Nucleus accumbens (tissue), 56 donors: ENCODE data around the gene CTNNBL1.

Experiments used
- DNase-seq, 56 donors: peaks; one replicate each; lab custom pipeline; 2025; lab: John Stamatoyannopoulos, UW

CTNNBL1 gene

DNA sequence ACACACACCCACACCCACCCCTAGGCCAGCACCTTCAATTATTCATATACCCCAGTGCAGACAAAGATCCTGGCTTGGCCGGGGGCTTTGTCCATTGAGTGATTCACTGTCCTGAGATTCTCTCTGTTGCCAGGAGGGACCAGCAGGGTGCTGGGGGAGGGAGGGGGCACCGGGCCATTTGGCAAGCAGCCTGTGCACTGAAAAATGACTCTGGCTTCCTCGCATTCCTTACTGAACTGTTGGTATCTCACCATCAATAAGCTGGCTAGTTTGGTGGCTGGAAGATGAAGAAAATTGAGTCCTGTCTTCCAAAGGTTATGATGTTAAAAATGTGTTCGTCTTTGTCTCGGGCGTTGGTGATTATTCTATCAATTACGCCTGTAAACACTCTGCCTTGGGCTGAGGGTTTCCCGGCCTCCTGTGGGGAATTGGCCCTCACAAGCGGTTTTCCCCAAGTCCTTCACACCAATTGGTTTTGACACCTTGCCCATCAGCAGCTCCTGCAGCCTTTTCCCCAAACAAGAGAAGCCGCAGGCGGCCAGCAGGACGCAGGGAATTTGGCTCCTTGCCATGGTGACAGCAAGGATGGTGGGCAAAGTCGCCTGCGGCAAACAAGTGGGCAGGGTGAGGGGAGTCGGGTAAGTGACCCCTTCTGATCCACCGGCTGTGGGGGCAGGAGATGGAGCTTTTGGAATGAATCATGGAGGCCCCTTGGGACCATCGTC lies 214.0 kb downstream of the CTNNBL1 start:
- DNase-seq: peak in 2 of 56 donors; percentile 24 to 37

DNA sequence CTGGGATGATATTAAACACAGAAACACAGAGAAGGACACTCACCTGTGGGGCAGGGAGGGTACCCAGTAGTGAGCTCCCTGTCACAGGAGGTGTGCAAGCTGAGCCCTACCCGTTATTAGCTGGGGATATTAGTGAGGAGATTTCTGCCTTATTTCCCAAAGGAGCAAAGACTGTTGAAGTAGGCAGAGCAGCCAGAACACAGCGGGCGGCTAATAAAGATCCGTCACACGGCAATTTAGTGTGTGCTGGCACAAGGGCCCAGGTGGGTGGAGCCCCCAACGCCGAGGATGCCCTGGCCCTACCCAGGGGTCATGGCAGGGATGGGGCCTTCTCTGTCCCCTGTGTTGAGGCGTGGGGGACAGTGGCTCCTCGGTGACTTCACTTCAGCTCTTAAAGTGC lies 217.4 kb downstream of the CTNNBL1 start:
- no peak for DNase-seq

DNA sequence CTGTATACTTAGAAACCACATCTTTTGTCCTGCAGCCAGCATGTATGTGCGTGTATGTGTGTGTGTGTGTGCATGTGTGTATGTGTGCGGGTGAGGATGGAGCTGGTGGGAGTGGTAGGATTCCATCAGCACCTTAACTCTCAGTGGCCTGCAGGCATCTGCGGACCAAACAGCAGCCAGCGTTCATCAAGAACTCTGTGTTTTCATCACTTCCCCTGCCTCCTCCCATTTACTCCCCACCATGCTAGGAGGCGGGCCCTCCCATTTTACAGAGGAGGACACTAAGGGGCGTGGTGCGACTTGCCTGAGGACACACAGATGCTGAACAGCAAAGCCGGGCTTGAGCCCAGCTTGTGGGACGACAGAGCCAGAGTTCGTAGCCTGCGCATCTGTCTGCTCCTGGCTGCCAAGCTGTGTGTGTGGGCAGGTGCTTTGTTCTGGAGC lies 218.0 kb downstream of the CTNNBL1 start:
- DNase-seq: peak in 1 of 56 donors; percentile 16

DNA sequence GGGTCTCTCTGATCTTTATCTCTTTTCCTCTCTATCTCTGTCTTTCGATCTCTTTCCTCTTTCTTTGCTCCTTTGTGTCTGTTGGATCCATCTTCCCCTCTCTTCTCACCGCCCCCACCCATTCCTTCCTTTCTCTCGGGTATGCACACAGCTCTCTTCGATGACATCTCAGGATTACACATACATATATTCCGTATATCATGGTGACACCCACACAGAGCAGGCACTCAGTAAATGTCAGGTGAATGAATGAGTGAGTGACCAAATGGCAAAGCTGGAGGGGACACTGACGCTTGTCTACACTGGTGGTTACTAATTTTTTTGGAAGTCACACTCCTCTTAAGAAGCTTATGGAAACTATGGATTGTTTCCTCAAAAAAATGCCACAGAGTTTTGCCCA lies 219.0 kb downstream of the CTNNBL1 start:
- DNase-seq: no peak

DNA sequence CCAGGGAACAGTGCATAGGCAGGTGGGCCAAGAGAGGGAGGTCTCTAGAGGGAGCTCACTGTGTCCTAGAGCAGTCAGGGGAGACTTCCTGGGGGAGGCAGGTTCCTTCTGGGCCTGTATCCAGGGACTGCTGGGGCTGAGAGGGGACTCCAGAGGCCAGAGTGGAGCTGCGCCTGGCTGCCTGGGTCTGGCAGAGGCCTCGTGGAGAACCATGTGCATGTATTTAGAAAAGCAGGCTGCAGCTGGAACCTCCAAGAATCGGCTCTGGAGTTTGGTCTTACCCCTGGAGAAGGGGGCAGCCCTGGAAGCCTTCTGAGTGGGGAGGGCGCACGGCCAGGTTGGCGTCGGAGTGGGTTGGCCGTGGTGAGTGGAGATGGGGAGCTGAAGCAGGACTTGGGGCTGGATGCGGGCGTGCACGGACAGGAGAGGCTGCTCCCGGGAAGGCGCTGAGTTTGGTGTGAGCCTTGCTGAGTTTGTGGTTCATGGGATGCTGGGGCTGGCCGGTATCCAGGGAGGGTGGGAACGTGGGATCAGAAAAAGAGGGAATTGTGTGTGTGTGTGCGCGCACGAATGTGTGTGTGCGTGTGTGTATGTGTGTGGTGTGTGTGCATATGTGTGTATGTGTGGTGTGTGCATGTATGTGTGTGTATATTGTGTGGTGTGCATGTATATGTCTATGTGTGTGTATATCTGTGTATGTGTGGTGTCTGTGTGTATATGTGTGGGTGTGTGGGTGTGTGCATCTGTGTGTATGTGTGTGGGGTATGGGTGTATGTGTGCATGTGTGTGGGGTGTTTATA lies 219.9 kb downstream of the CTNNBL1 start:
- DNase-seq: no peak

DNA sequence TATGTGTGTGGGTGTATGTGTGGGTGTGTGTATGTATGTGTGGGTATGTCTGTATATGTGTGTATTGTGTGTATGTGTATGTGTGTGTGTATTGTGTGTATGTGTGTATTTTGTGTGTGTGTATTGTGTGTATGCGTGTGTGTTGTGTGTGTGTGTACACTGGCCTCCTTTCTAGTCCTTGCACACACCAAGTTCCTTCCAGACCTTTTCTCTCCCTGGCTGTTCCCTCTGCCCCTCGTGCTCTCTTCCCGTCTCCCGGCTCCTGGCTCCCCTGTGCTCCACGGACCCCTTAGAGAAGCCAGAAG lies 220.5 kb downstream of the CTNNBL1 start:
- no peak for DNase-seq

DNA sequence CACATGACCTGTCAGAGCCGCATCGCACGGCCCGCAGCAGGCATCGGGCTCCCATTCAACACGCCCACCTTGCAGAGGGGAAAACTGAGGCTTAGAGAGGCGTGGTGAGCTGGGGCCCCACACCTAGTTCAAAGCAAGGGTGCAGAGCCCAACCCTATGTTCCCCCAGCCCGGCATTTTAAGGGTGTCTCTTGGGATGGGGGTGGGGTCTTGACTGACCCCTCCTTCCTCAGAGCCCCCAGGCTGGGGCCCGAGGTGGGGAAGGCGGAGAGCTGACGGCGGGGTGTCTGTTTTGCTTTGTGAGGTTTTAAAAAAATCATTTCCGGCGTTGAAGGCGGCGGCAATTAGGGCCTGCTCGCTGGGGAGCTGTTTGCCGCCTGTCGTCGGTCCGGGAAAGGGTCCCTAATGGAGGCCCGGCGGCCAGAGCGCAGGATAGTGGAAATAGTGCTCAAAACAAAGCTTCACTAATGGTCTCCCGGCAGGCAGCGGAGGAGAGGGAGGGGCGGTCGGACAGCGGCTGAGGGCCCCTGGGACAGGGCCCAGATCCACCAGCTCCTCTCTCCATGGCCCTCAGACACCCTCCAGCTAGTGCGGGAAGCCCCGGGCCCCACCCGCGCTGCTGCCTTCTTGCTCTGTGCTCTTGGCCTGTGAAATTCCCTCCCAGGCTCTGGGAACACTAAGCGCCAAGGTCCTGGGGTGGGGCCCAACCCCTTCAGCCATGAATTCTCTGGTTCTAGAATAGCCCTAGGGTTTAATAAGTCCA lies 221.0 kb downstream of the CTNNBL1 start:
- peak in 1 of 56 donors; percentile 12 for DNase-seq

DNA sequence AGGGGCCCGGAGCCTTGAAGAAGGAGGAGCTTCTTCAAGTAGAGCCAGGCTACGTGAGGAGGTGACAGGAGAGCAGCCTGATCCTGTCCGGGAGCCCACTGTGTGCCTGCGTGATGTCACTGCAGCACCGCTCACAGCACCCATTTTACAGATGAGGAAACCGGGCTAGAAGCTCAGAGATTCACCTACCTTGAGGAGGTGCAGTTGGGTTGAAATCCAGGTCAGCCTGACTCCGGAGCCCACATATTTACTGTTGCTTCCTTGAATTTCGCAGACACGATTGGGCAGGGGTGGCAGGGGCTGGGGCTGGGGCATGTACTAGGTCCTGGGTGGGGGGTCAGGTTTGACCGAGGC lies 221.6 kb downstream of the CTNNBL1 start:
- no peak for DNase-seq

DNA sequence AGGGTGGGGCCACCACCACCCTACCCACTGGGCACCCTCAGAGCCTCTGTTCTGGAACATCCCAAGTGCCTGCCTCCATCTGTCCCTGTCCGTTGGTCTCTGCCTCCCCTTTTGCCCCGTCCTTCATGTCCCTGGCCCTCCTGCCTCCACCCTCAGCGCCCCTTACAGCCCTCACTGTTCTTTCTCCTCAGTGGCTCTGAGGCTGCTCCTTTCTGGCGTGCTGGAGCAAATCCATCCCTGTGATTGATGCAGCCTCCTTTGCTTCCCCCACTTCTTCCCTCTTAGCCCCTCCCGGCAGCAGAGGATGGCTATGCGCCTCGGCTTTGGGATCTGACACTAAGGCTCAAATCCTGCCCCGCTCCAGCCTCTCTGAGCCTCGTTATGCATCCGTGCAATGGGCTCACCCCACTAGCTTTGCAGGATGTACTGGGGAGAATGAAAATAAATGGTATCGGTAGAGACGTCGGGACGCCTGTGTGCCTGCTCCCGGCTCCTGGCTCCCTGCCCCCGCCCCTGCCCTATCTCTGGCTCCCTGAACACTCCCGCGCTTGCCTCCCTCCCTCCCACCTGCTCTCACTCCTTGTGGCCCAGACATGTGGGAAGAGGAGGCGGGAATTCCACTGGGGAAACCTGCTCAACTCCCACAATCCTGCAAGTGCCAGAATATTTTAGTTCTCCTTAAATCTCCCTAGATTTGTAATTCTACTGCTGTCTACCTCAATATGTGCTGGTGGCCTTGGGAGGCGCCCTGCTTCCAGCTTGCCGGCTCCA lies 222.2 kb downstream of the CTNNBL1 start:
- DNase-seq: peak in 23 of 56 donors; percentile 4 to 69 (median 32)

DNA sequence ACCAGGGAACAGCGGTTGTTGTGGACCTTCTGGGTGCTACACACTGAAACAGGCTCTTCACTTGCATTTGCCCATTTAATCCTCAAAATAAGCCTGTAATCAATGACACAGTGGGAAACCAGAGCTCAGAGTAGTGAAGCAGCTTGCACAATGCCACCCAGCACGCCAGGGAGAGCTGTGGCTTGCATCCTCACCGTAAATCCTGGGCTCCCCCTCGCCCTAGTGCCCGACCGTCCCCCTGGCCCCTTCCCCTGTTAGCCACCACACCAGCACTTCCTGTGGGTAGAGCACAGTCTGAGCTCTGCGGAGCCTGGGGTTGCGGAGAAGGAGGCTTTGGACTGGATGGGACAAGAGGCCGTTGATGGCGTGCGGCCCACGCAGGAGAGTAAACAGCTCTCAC lies 223.6 kb downstream of the CTNNBL1 start:
- DNase-seq: no peak

DNA sequence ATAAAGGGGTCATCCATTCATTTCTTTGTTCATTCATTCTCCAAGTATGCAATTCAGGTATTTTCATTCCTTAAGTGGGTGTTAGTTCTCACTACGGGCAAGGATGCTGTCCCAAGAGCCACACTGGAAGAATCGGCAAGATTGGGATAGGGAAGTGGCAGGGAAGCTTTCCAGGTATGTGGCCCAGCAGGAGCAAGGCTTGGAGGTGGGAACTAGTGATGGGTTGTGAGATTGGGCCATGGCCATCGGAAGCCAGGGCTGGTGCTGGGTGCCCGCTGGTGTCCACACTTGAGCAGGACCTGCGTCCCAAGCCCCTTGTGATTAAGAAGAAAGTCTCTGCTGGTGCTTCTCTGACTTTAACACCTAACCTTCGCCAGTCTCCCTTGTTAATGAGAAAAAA lies 224.2 kb downstream of the CTNNBL1 start:
- no peak for DNase-seq

DNA sequence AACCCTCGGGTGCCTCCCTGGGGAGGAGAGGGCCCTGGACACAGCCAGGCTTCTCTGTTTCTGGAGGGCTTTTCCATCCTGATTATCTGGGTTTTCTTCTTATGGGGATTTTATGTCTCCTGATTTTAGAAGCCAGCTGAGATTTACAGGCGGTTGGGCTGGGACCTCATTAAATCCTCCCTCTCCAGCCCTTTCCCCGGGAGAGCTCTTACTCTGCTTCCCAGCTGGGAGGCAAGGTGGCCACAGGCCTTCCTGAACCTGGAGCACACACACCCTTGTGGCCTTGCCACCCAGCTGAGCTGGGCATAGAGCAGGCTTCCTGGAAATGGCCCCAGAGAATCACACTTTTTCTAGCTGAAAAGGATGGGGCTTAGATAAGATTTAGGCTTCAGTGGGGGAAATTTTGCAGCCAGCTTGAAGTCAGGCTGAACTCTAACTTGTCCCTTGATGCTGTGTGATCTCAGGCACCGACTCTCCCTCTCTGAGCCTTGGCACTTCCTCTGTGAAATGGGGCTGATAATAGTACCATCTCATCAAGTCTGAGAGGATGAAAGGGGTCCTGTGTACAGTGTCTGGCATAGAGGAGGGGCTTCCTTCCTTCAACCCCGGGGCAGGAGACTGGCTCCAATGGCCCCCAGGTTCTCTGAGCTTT lies 225.7 kb downstream of the CTNNBL1 start:
- no peak for DNase-seq

DNA sequence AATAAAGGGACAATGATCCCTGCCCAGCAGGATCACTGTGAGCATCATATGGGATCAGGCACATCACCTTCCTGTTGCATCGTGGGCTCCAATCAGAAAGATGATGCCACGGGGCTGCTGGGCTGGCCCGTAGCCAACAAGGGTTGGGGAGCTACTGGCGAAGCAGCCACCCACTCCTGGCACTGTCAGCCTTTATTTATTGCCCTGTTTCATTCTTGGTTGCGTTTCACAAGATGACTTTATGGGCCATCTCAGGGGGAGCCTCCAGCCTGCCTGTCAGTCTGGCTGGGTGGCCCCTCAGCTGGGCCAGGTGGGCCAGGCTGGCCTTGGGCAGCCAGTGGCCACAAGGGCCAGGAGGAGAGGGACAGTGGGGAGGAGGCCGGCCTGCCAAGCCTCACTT lies 226.4 kb downstream of the CTNNBL1 start:
- DNase-seq: no peak

DNA sequence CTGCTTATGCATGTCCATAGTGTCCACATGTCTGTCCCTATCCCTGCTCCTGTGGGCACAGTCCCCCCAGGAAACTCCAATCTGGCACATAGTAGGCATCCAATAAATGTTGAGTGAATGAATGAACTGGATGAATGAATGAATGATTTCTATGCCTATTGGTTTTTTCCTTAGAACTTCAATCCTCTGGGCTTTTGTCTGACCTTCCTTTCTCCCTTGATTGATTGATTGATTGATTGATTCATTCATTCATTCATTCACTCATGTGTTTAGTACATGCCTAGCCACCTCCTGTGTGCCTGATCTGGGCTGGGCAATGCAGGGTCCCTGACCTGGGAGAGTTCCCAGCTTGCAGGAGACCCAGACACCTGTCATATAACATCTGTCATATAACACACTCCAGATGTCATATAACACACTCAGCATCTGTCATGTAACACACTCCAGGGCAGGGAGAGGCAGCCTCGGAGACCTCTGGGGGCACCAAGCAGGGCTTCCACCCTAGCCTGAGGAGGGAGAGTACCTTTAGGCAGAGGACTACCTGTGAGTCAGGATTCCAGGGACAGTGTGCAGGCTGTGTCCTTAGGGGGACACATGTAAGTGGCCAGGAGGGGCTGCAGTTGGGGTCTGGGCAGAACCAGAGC lies 227.0 kb downstream of the CTNNBL1 start:
- no peak for DNase-seq

DNA sequence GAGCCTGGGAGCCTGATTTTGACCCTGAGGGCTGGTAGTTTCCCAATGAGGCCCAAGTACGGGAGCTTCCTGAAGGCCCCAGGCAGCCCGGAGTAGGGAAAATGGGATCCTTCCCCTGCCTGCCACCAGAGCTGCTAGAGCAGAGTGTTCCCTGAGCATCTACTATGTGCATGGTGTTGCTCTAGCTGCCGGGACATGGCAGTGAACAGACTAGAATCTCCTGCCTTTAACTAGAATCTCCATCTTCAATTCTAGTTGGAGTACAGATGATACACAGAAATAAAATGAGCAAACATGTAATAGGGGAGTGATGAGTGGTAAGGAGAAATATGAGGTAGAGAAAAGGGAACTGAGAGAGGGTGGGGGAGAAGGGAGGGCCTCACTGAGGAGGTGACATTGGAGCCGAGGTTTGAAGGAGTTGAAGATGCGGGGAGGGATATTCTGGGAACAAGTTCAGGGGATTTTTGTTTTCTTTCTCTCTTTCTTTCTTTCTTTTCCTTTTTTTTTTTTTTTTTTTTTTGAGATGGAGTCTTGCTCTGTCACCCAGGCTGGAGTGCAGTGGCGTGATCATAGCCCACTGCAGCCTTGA lies 227.6 kb downstream of the CTNNBL1 start:
- DNase-seq: no peak
